SKM-1 (cell line): Measurements from ENCODE around the gene GZF1.

ENCODE experiments used
- DNase-seq: peaks from one replicate; lab custom pipeline; 2025; ENCODE audit not compliant: unreplicated experiment; lab: John Stamatoyannopoulos, UW

GZF1 gene

DNA sequence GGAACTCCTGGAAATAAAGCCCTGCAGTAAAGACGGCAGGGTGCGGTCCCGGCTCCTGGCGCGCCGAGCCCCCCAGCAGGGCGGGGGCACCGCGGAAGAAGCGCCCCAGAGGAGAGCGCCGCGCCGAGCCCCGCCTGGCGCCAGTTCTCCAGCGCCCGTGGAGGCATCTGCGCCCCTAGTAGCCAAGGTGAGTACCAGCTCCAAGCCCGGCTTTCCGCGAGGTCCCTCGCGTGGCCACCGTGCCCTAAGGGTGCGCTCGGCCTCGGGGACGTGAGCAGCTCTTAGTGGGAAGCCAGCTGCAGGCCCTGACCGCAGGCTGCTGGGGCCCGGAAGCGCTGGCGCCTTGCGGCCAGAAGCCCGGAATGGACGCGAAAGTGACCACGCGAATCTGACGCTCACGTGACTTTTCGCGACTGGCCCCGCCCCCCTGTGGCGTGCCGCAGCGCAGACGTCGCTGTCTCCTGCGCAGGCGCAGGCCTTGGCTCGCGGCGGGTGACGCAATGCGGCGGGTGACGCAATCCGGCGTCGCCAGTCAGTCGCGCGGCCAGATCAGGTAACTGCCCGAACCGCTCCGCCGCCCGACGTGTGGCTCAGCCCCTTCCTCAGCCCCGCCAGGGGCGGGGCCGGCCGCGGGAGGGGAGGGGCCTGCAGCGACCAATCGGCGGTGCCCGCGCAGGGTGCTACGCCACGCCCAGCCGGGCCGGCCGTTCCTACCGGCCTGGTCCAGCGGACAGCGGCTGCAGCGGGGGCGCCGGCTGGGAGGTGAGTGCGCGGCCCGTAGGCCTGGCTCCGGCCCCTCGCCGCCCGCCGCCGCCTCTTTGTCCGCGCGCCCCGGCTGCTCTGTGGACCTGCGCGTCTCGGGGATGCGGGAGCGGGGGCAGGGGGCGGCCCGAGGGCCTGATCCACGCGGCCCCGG lies at the start of gene GZF1:
GZF1 (plus strand) TSS at position 707 of the 916 bp plus-strand sequence. CDS start 2,202 bp downstream, outside the sequence.
- DNase-seq: peak; percentile 93

DNA sequence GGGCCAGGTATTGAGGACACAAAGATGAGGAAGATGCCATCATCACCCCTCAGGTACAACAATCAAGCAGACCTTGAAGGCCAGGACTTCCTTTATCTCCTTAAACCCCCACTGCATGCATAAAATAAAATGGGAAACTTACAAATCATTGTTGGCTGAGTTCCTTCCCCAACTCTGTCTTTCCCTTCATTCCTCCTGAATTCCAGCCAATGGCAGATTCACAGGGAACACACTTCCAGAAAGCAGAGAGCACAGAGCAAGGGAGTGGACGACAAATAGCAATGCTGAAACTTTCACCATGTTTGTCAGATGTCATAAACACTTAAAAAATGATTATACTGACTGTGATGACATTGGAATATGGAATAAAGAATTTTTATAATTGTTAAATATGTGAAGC lies 48.7 kb upstream of the GZF1 start:
- no peak for DNase-seq

DNA sequence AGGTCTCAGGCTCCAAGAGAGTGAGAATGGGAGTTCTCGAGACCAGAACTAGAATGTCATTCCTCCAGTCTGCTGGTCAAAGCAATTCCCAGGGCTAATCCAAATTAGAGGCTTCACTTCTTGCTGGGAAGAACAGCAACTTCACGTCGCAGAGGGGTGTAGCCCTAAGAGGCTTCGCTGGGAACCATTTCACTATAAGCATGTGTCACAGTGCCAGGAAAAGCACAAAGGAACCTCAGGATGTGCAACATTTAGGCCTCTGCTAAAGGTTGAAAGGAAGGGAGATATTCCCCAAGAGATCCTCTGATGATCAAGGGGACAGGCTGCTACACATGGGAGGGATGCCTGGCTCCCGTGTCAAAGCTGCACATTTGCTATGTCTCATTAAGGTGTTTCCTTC lies 47.3 kb upstream of the GZF1 start:
- DNase-seq: no peak

DNA sequence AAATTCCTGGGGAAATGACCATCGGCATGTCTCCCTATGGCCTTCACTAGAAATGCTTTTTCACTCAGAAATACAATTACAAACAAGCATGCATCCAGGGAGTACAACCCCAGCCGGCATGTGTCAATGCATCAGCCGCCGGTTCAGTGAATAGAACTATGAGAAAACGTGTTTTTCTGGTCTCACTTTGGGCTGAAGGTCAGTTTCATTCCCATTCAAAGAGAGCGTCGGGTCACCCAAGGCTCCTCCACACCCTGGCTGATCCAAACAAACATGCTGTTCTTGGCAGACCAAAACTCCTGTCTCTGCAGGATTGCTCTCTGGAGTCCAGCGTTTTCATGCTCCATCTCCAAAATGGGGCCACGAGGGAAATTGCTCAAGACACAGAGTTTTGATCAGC lies 46.9 kb upstream of the GZF1 start:
- no peak for DNase-seq

DNA sequence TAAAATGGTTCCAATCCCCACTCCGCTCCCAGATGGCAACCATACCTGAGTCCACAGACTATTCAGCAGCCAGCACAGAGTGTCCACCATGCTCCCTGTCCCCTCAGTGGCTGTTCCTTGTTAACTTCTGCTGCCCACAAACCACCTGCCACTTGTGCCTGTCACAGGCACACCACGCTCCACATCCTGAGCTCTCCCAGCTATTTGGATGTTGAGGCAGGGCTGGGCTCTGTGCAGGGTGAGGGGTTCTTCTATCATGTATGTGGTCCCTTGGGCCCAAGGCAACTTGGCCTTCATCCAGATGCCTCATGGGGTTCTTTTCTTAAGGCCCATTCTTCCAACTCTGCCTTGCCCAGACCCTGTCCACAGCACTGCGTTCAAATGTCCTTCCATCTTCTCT lies 45.4 kb upstream of the GZF1 start:
- no peak for DNase-seq

DNA sequence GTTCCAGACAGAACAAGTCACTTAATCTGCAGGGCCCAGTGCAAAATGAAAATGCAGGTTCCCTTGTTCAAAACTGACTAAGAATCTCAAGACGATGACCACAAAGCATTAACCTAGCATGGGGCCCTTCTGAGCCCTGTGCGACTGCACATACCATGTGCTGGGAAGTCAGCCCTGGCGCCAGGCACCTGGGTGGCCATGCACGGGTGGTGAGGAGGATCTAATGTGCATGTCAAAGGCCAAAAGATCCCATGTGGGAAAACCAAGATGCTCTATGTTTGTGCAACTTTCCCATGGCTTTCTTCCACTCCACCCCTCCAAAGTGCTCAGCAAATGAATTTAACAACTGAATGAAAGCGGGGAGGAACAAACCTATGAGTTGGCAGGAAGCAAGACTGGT lies 44.9 kb upstream of the GZF1 start:
- no peak for DNase-seq

DNA sequence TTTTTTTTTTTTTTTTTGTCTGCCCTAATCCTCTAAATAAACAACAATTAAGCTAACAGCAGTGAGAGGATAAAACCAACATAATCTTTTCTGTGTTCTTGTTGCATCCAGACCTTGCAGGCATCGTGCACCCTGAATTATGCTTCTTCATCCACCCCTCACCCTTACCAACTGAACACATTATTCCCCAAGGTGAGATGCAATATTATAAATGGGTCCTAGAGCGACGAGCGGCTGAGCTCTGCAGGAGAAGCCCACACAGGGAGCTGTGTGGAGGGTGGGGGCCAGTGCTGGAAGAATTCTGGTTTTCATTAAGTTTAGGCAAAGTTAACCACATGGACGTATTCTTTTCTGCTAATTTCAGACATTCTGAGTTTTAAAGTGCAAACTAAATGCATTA lies 43.6 kb upstream of the GZF1 start:
- no peak for DNase-seq

DNA sequence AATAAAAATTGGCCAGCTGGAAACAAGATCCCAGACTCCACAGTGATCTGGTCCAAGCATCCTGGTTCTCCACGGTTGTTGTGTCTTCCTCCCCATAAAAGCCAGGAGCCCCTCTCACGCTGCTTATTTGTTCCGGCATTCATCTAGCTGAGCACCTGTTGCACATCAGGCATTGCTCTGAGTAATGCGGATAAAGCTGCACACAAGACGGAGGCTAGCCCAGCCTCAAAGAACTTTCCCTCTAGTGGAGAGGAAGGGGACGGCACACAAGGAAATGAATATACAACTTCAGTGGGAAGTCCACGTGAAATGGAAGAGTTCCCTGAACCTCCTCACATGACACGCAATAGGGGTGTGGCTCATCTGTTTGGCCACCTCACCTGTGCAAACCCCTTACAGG lies 41.7 kb upstream of the GZF1 start:
- DNase-seq: no peak

DNA sequence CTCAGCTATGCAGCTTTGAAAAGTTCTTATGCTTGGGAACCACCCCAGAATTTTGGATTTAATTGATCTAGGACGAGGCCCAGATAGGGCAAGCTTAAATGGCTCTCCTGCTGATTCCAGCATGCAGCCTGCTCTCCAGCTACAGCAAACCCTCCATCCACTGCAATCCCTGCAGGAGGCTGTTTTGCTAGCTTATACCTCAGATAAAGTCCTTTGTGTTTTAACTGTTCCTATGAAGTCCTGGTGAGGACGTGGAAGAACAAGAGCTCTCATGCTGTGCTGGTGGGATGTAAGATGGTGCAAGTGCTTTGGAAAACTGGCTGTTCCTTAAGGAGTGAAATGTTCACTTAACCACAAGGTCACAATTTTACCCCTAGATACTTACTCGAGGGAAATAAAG lies 36.9 kb upstream of the GZF1 start:
- DNase-seq: no peak

DNA sequence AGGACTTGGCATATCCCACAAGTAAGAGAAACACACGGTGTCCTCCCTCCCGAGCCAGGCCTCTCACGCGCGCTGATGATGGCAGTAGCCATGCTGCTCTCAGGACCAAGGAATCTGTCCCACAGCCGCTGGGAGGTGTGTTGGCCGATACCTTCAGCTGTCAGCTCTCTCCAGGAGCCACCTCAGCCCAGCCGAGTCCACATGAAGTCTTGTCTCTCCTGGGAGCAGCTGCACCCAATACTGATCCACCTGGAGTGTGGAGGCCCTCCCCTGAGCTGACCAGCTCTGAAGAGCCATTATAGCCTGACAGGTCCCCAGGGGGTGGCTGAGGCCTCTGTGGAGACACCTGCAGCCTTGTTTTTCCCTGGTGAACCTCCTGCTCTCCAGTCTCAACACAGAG lies 35.2 kb upstream of the GZF1 start:
- DNase-seq: no peak

DNA sequence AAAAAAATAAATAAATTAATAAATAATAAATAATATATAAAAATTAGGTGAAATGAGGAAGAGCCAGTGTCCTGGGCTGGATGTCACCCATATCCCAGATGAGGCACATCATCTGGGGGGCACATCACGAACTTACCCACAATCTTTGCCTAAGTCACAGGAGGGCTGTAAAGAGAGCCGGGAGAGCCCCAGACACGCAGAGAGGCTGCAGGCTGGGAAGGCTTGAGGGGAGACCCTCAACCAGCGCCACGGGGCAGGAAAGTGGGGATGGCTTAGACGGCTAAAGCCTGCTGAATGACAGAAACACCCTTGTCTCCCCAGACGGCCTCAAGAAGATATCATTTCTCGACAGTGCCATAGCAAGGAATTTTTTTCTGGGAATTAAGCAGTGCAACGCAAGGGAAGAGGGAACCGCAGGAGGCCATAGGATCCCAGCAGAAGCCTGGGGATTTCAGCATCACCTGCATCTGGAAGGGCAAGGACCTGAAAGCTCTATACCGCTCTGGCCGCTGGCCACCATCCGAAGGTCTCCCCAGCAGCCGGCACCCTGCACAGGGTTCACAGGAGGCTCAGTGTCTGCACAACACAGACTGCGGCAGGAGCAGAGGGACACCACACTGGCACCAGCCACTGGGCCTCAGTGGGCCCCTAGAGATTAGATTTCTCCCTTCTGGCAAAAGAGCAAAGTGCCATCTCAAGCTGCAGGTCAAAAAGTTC lies 34.2 kb upstream of the GZF1 start:
- no peak for DNase-seq

DNA sequence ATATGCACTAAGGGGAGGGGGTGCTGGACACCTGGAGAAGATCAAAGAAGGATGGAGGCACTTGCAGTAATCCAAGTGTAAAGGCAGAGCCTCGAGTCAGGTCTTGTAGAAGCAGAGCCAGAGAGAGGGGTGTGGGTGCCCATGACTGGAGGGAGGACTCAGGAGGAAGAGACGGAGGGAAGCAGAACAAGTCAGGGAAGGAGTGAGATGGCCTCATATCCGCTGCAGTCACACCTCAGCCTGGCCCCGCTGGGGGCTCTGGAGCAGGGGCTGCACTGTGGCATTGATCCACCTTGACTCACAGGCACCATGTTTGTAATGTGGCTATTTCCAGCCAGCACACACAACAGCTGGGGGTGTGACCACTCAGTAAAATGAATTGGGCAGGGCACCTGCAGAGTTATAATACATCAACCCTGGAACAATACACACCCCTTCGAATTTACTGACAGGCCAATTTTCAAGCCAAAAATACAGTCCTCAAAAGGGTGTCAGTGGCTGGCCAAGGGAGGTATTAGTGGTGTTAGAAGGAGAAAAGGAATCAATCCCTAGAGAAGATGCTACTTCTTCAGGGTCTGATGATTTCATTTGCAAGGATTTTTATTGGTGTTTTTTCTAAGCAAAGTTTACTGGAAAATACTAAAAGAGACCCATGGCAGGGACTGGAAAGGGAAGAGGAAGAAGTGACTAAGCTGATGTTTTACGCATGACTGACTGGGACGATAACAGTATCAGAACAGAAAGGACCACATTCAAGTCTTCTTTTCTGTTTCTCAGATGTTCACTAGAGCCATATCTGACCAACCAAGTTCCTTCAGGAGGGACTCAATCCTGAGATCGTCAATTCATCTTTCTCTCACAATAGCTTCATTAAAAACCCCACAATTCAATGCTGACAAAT lies 30.3 kb upstream of the GZF1 start:
- peak; percentile 5 for DNase-seq

DNA sequence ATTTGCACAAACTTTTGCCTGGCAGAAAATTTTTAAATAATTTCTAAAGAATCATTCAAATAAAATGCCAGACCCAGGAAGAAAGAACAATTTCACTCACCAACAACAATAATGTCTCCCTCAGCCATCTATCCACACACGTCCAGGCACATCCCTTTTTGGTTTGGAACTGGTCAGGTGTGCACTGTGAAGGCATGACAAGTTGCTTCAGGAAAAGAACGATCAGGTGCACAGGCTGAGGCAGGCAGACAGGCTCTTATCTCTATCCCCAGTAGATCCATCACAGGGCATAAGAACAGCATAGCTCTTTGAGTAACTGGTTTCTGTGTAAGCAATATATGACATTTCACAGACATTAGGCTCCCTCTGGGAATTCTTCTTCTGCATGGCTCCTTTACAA lies 29.5 kb upstream of the GZF1 start:
- DNase-seq: no peak

DNA sequence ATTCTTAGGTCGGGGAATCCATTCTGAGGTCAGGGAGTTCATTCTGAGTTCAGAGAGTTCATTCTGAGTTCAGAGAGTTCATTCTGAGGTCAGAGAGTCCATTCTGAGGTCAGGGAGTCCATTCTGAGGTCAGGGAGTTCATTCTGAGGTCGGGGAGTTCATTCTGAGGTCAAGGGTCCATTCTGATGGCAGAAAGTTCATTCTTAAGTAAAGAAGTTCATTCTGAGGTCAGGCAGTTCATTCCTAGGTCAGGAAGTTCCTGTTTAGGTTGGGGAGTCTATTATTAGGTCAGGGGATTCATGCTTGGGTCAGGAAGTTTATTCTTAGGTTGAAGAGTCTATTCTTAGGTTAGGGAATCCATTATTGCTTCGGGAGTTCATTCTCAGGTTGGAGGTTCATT lies 27.9 kb upstream of the GZF1 start:
- peak; percentile 13 for DNase-seq

DNA sequence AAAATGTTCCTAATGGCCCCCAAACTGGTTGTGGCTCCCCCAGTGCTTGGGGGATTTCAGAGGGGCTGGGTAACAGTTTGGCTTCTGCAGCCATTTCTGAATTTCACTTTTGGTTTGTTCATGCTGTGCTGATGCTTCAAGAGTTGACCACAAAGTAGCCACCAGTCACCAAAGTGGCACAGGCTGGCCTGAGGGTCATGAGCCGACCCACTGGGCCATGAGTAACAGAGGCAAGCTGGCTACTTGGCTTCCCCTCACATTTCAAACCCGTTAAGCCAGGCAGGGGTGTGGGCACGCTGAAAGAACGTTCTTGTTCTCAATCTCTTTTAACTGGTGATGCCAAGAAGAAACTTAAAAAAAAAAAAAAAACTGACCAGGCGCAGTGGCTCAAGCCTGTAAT lies 26.5 kb upstream of the GZF1 start:
- DNase-seq: no peak

DNA sequence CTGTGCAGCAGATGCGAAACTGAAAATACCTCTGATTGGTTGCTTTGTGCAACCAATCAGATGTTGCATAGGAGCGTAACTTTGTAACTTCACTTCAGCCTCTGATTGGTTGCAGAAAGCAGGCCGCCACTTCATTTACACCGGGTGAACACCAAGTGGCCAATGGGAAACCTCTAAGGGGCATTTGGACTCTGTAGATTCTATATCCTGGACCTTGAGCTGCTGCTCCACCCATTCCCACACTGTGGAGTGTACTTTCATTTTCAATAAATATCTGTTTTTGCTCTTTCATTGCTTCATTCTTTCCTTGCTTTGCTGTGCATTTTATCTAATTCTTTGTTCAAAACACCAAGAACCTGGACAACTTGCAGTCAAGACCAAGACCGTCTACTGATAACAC lies 25.5 kb upstream of the GZF1 start:
- no peak for DNase-seq

DNA sequence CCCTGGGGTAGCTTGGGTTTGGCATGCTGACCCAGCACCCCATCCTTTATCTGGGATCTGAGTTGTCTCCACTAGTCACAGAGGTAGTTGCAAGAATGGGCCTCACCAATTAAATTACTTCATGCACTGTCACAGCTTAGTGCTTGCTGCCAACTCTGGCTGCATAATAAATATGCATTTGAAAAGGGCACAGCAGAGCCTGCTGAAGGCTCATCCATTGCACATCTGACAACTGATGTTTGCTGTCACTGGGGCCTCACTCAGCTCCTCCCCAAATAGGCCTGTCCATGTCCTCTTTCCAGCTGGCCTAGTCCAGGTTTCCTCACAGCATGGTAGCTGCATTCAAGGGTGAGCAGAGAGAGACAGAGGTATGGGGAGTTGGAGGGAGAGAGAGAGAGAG lies 24.7 kb upstream of the GZF1 start:
- no peak for DNase-seq

DNA sequence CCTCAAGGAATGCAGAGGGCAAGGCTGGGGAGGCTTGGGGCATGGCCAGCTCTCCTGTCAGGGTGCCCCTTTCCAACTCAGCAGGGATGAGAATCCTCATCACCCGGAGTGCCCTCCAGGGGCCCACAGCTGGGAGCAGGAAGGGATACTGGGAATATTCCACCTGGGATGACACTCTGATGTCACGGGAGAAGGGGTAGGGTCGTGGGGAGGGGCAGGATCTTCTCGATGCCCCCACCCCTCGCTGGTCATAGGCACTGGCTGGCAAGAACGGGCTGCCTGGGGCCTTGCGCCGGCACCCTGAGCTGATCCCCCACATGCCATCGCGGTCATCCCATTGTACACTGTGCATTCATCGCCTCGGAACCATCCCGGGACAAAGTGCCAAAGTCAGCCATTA lies 22.0 kb upstream of the GZF1 start:
- DNase-seq: no peak

DNA sequence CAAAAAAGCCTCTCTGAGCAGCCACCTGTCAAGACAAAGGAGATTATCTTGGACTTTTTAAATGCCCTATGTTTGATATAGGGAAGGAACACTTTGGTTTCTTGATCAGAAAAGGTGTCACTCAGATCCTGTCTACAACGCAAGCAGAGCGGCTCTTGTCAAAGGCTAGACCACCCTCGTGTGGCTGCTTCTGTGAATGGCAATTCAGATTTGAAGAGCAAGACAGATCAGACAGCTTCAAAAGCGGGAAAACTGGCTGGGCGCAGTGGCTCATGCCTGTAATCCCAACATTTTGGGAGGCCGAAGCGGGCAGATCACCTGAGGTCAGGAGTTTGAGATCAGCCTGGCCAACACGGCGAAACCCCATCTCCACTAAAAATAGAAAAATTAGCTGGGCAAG lies 21.5 kb upstream of the GZF1 start:
- DNase-seq: peak; percentile 6

DNA sequence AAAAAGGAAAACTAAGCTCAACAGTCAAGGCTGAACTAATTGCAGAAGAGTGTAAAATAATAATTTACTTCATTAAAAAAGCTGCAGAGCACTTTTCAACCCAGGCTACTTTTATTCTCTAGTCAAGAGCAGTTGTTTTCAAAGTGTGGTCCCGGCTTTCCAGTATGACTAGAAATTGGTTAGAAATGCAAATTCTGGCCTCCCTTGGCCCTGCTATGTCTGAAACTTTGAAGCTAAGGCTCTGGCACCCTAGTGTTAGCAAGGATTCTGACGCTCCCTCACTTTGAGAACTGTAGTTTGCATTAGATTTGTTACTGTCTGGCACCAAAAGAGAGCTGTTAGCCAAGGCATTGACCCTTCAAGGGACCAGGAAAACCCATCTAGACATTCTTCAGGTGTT lies 20.9 kb upstream of the GZF1 start:
- no peak for DNase-seq

DNA sequence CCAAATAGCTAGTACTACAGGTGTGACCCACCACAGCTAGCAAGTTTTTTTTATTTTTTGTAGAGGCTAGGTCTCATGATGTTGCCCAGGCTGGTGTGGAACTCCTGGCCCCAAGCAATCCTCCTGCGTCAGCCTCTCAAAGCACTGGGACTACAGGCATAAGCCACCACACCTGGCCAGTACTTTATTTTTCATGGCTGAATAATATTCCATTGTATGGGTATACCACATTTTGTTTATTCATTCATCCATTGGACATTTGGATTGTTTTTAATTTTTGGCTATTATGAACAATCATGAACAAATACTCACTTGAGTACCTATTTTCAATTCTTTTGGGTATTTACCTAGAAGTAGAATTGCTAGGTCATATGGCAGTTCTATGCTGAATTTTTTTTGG lies 18.4 kb upstream of the GZF1 start:
- no peak for DNase-seq
